Uterus (tissue), 2 donors: ENCODE results near the gene BCAS3.

Source experiments
- POLR2A ChIP-seq, 2 donors: fragments of 450-650 bp; IDR thresholded peaks; one replicate each; pipeline ENCODE4 v1.6.1; 2016; ENCODE audit warnings: antibody characterized with exemption in 2 of 2, mild to moderate bottlenecking in 1 of 2, moderate library complexity in 1 of 2
- TF ChIP-seq, protein P1 (sequence below), 4 experiments: fragments of 200-600 bp in 2 of 4; fragments of 450-650 bp in 2 of 4; sonication (generic) in 2 of 4; IDR thresholded peaks; one replicate each; pipeline ENCODE4 v1.5.1; 2016 to 2019; ENCODE audit warnings: antibody characterized with exemption in 4 of 4, mild to moderate bottlenecking in 2 of 4, moderate library complexity in 1 of 4

GRCh38 chr17:61245706-61246135, 568.1 kb downstream of the BCAS3 start:
- TF ChIP-seq POLR2A (IDR thresholded peaks at IDR 0.05): no peak
- TF ChIP-seq, protein P1, sequence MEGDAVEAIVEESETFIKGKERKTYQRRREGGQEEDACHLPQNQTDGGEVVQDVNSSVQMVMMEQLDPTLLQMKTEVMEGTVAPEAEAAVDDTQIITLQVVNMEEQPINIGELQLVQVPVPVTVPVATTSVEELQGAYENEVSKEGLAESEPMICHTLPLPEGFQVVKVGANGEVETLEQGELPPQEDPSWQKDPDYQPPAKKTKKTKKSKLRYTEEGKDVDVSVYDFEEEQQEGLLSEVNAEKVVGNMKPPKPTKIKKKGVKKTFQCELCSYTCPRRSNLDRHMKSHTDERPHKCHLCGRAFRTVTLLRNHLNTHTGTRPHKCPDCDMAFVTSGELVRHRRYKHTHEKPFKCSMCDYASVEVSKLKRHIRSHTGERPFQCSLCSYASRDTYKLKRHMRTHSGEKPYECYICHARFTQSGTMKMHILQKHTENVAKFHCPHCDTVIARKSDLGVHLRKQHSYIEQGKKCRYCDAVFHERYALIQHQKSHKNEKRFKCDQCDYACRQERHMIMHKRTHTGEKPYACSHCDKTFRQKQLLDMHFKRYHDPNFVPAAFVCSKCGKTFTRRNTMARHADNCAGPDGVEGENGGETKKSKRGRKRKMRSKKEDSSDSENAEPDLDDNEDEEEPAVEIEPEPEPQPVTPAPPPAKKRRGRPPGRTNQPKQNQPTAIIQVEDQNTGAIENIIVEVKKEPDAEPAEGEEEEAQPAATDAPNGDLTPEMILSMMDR (IDR thresholded peaks at IDR 0.05): no peak
